ENCODE measurements around the gene PDE6B. TPM values are rescaled to one million over a fixed set of nuclear protein-coding genes. Genes with fewer than 3 reads are reported as not detected.
"Not testable (repeated sequence)": the region's sequence is repeated elsewhere in the genome, so short reads cannot be mapped to it uniquely, and the experiment has no call there.

PDE6B gene
- total and polyA plus RNA-seq, 2 of the 13 experiments (the other 11 are each of a cell fraction or from before 2014, with no cell fraction given): 0.38 to 0.40 TPM

DNA sequence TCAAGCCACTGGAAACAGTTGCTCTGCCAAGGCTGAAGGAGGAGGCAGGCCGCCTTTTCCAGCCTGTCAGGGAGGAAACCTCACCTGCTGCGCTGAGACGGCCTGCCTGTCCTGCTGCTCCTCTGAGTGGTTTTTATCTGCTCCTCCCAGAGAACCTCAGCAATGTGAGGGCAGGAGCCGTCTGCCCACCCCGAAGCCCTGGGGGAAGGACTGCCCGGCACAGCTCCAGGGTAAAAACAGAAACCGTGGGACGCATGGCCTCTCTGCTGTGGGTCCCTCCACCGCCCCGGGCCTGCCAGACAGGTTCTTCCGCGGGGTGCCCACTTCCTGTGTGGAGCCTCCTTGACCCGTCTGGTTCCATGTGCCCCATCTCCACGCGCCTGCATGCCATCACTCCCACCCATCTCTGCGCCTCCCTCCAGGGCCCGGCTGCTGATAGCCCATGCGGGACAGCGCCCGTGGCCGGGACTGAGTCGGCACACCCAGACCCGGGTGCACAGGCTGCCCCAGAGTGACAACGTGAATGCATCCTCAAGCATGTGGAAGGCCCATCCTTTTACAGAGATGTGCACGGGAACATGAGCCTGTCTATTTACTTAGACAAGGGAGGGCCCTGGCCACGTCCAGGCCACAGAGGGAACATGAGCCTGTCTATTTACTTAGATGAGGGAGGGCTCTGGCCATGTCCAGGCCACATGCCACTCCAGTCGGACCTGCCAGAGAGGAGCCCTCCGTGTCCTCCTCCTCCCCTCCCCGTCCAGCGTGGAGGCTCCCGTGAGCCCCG lies 67.6 kb downstream of the PDE6B start (continued):
- TF ChIP-seq ZMAT5 (CRISPR knock-in tag; IDR thresholded peaks at IDR 0.05; ENCODE audit: borderline replicate concordance, low read depth): no peak
- TF ChIP-seq PAX8 (CRISPR knock-in tag; IDR thresholded peaks at IDR 0.05; ENCODE audit: borderline replicate concordance): no peak
- TF ChIP-seq FOXA3 (CRISPR knock-in tag; IDR thresholded peaks at IDR 0.05): peak; percentile 98
- TF ChIP-seq CAMTA2 (CRISPR knock-in tag; IDR thresholded peaks at IDR 0.05; ENCODE audit: borderline replicate concordance): no peak
- TF ChIP-seq SALL1 (CRISPR knock-in tag; IDR thresholded peaks at IDR 0.05): peak; percentile 87
- TF ChIP-seq, protein P1, sequence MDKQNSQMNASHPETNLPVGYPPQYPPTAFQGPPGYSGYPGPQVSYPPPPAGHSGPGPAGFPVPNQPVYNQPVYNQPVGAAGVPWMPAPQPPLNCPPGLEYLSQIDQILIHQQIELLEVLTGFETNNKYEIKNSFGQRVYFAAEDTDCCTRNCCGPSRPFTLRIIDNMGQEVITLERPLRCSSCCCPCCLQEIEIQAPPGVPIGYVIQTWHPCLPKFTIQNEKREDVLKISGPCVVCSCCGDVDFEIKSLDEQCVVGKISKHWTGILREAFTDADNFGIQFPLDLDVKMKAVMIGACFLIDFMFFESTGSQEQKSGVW (CRISPR knock-in tag; IDR thresholded peaks at IDR 0.05; ENCODE audit: borderline replicate concordance): no peak
- peak in 1 of 2 experiments; percentile 53; a peak in 1 of 4 replicates for TF ChIP-seq EP300 (IDR thresholded peaks at IDR 0.05; ENCODE audit: low read depth in 2 of 2, low read length in 2 of 2)
- peak; percentile 67; the same call in 1 of the 2 replicates for TF ChIP-seq EP300 (CRISPR knock-in tag; IDR thresholded peaks at IDR 0.05; ENCODE audit: borderline replicate concordance)
- TF ChIP-seq ZFP36L2 (CRISPR knock-in tag; IDR thresholded peaks at IDR 0.05): no peak
- no peak for TF ChIP-seq SRSF1 (optimal IDR thresholded peaks at IDR 0.05; ENCODE audit: low read depth, low read length)
- no peak for TF ChIP-seq ZNF234 (CRISPR knock-in tag; conservative IDR thresholded peaks at IDR 0.05)
- TF ChIP-seq ZNF552 (CRISPR knock-in tag; IDR thresholded peaks at IDR 0.05; ENCODE audit: borderline replicate concordance): no peak
- TF ChIP-seq, protein P2, sequence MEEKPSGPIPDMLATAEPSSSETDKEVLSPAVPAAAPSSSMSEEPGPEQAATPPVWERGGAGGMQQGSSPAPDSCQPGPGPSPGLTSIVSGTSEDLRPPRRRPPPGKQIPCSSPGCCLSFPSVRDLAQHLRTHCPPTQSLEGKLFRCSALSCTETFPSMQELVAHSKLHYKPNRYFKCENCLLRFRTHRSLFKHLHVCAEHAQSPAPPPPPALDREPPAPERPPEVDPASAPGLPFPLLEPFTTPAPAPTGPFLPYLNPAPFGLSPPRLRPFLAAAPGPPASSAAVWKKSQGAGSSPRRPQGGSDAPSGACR (CRISPR knock-in tag; IDR thresholded peaks at IDR 0.05): 0 out of 2 replicates have a peak, but pooled peaks have one; percentile 79
- no peak for TF ChIP-seq STAT5B (CRISPR knock-in tag; IDR thresholded peaks at IDR 0.05)
- no peak for TF ChIP-seq ZNF530 (CRISPR knock-in tag; IDR thresholded peaks at IDR 0.05; ENCODE audit: low read depth)
- TF ChIP-seq CERS6 (CRISPR knock-in tag; IDR thresholded peaks at IDR 0.05): no peak
- TF ChIP-seq SIX4 (CRISPR knock-in tag; IDR thresholded peaks at IDR 0.05): peak; percentile 84
- TF ChIP-seq ZNF619 (CRISPR knock-in tag; IDR thresholded peaks at IDR 0.05): 0 out of 2 replicates have a peak, but pooled peaks have one; percentile 26
- TF ChIP-seq PTBP1 (IDR thresholded peaks at IDR 0.05; ENCODE audit: low read depth, low read length, poor library complexity, severe bottlenecking): no peak
- TF ChIP-seq, protein P3, sequence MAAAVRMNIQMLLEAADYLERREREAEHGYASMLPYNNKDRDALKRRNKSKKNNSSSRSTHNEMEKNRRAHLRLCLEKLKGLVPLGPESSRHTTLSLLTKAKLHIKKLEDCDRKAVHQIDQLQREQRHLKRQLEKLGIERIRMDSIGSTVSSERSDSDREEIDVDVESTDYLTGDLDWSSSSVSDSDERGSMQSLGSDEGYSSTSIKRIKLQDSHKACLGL (CRISPR knock-in tag; IDR thresholded peaks at IDR 0.05): no peak

GRCh38 chr4:694341-694940 lies 69.1 kb downstream of the PDE6B start:
- BruUV-seq (replicated peaks); intact Hi-C loops (cut with micrococcal nuclease; ENCODE audit: unreplicated experiment); H4K20me1 ChIP-seq (ENCODE audit: insufficient read depth, low read length); H3K79me2 ChIP-seq (ENCODE audit: insufficient read depth, low read length); CTCF ChIA-PET (ENCODE audit: low intra/inter-chr PET ratio, low total read pairs); ATAC-seq; H3K4me2 ChIP-seq (ENCODE audit: low read depth, low read length); POLR2A ChIA-PET; DNase-seq (ENCODE audit: low spot score); H3K36me3 ChIP-seq (replicated peaks in 1 of 2; ENCODE audit: control insufficient read depth in 1 of 2, insufficient read depth in 2 of 2, low read length in 2 of 2); FAIRE-seq; H3K9me3 ChIP-seq (ENCODE audit: low read length); in situ Hi-C loops (cut with HindIII; ENCODE audit: extremely low pct_ligation_motif_present, low pct_unique_long_range_greater_than_20kb); H3K9ac ChIP-seq (ENCODE audit: insufficient read depth, low read depth, low read length); H3K27ac ChIP-seq (ENCODE audit: extremely low read length, insufficient read depth, low read length); H2AFZ ChIP-seq (ENCODE audit: low read length); H3K4me3 ChIP-seq (replicated peaks in 1 of 3; ENCODE audit: insufficient read depth in 1 of 3, low read depth in 2 of 3, low read length in 3 of 3): not testable (repeated sequence)
- Histone ChIP-seq H3K4me1 (ENCODE audit: insufficient read depth, low read length) (peaks cover 42% of the 10 kb centered on the region), H3K27me3 (ENCODE audit: control insufficient read depth in 1 of 2, insufficient read depth in 2 of 2, low read length in 2 of 2) (peaks cover 2 to 32% of the 10 kb centered on the region in 2 experiments; a peak in 3 of 5 replicates)
- 54% methylated on average over 12 of the region's 12 CpGs for WGBS (ENCODE audit: low lambda C conversion rate)
